Measurements from ENCODE around the gene OR4D1. TPM values are rescaled to one million over a fixed set of nuclear protein-coding genes. Genes with fewer than 3 reads are reported as not detected.

OR4D1 gene
- total RNA-seq, 1 donor from 2014 or later = not detected

GRCh38 chr17:58170622-58171021, 22.4 kb downstream of the OR4D1 start:
- no peak for DNase-seq (ENCODE audit: low read depth)
- Histone ChIP-seq H3K27me3 (ENCODE audit: control insufficient read depth, insufficient read depth, low read length) (no peaks in the 10 kb centered on the region), H3K4me3 (ENCODE audit: low read depth, low read length) (no peak overlapping the region), H3K36me3 (ENCODE audit: control insufficient read depth, insufficient read depth, low read length) (no peaks in the 10 kb centered on the region)
- TF ChIP-seq CTCF (IDR thresholded peaks at IDR 0.05; ENCODE audit: insufficient read depth, low read length, poor library complexity, severe bottlenecking) = no peak

- H3K27me3 ChIP-seq (ENCODE audit: control insufficient read depth, insufficient read depth, low read length) = no peaks in the 10 kb centered on the region
- H3K36me3 ChIP-seq (ENCODE audit: control insufficient read depth, insufficient read depth, low read length) = no peaks in the 10 kb centered on the region
- no peak overlapping the region for H3K4me3 ChIP-seq (ENCODE audit: low read depth, low read length)
- DNase-seq (ENCODE audit: low read depth) = no peak
- peak; percentile 37 for TF ChIP-seq CTCF (IDR thresholded peaks at IDR 0.05; ENCODE audit: insufficient read depth, low read length, poor library complexity, severe bottlenecking)
These were observed 24.3 kb downstream of the OR4D1 start for GRCh38 chr17:58172369-58173071.

GRCh38 chr17:58174871-58175270, 26.7 kb downstream of the OR4D1 start:
- DNase-seq (ENCODE audit: low read depth) = no peak
- TF ChIP-seq CTCF (IDR thresholded peaks at IDR 0.05; ENCODE audit: insufficient read depth, low read length, poor library complexity, severe bottlenecking) = no peak
- Histone ChIP-seq H3K27me3 (ENCODE audit: control insufficient read depth, insufficient read depth, low read length) (no peaks in the 10 kb centered on the region), H3K4me3 (ENCODE audit: low read depth, low read length) (no peak overlapping the region), H3K36me3 (ENCODE audit: control insufficient read depth, insufficient read depth, low read length) (no peaks in the 10 kb centered on the region)

GRCh38 chr17:58176200-58176599, 28.0 kb downstream of the OR4D1 start:
- Histone ChIP-seq H3K4me3 (ENCODE audit: low read depth, low read length) (no peak overlapping the region), H3K36me3 (ENCODE audit: control insufficient read depth, insufficient read depth, low read length) (no peaks in the 10 kb centered on the region), H3K27me3 (ENCODE audit: control insufficient read depth, insufficient read depth, low read length) (no peaks in the 10 kb centered on the region)
- TF ChIP-seq CTCF (IDR thresholded peaks at IDR 0.05; ENCODE audit: insufficient read depth, low read length, poor library complexity, severe bottlenecking) = no peak
- DNase-seq (ENCODE audit: low read depth) = no peak

- no peak for TF ChIP-seq CTCF (IDR thresholded peaks at IDR 0.05; ENCODE audit: insufficient read depth, low read length, poor library complexity, severe bottlenecking)
- no peak overlapping the region for H3K4me3 ChIP-seq (ENCODE audit: low read depth, low read length)
- H3K36me3 ChIP-seq (ENCODE audit: control insufficient read depth, insufficient read depth, low read length) = no peaks in the 10 kb centered on the region
- no peak for DNase-seq (ENCODE audit: low read depth)
- peaks cover 2% of the 10 kb centered on the region for H3K27me3 ChIP-seq (ENCODE audit: control insufficient read depth, insufficient read depth, low read length)
These were observed 33.6 kb downstream of the OR4D1 start for GRCh38 chr17:58181796-58182195.

GRCh38 chr17:58183514-58183913, 35.3 kb downstream of the OR4D1 start:
- TF ChIP-seq CTCF (IDR thresholded peaks at IDR 0.05; ENCODE audit: insufficient read depth, low read length, poor library complexity, severe bottlenecking) = no peak
- no peaks in the 10 kb centered on the region for H3K36me3 ChIP-seq (ENCODE audit: control insufficient read depth, insufficient read depth, low read length)
- no peak overlapping the region for H3K4me3 ChIP-seq (ENCODE audit: low read depth, low read length)
- no peak for DNase-seq (ENCODE audit: low read depth)
- peaks cover 2% of the 10 kb centered on the region for H3K27me3 ChIP-seq (ENCODE audit: control insufficient read depth, insufficient read depth, low read length)
